HEK293T (cell line): ENCODE data around the gene ADK.

Source experiments
- CTCF ChIA-PET: fragments of 350-600 bp; formaldehyde crosslinking; extraction: SDS; loops from one replicate; lab custom pipeline; 2021; ENCODE audit warnings: antibody characterized with exemption, inconsistent platforms; lab: Yijun Ruan, JAX
- POLR2A ChIA-PET: fragments of 350-600 bp; formaldehyde crosslinking; extraction: SDS; loops from one replicate; lab custom pipeline; 2020; ENCODE audit warnings: antibody characterized with exemption, inconsistent platforms; lab: Yijun Ruan, JAX
- DNase-seq: peaks from one replicate; pipeline ENCODE4 v3.0.0; 2012; ENCODE audit warnings: mixed read lengths; ENCODE audit errors: extremely low spot score
- ARNT ChIP-seq: fragments of 450-650 bp; IDR thresholded peaks from 2 replicates; pipeline ENCODE4 v1.6.1; 2017; ENCODE audit warnings: mild to moderate bottlenecking
- BHLHE40 ChIP-seq: fragments of 450-650 bp; IDR thresholded peaks from 2 replicates; pipeline ENCODE4 v1.6.1; 2016; ENCODE audit warnings: mild to moderate bottlenecking, moderate library complexity, borderline replicate concordance
- CTBP1 ChIP-seq: fragments of 450-650 bp; IDR thresholded peaks from 2 replicates; pipeline ENCODE4 v1.6.1; 2016; ENCODE audit warnings: borderline replicate concordance
- ELF4 ChIP-seq: fragments of 450-650 bp; IDR thresholded peaks from 2 replicates; pipeline ENCODE4 v1.6.1; 2017; ENCODE audit warnings: antibody characterized with exemption
- FOXA1 ChIP-seq: fragments of 450-650 bp; IDR thresholded peaks from 2 replicates; pipeline ENCODE4 v1.6.1; 2016; ENCODE audit warnings: mild to moderate bottlenecking
- FOXK2 ChIP-seq: fragments of 450-650 bp; IDR thresholded peaks from 2 replicates; pipeline ENCODE4 v1.6.1; 2016; ENCODE audit warnings: mild to moderate bottlenecking
- FOXM1 ChIP-seq: fragments of 450-650 bp; IDR thresholded peaks from 2 replicates; pipeline ENCODE4 v1.6.1; 2017; ENCODE audit warnings: mild to moderate bottlenecking, borderline replicate concordance
- HDGF ChIP-seq: fragments of 450-650 bp; IDR thresholded peaks from 2 replicates; pipeline ENCODE4 v1.6.1; 2017; ENCODE audit warnings: antibody characterized with exemption, borderline replicate concordance
- L3MBTL2 ChIP-seq: fragments of 450-650 bp; conservative IDR thresholded peaks from 2 replicates; pipeline ENCODE4 v1.6.1; 2016; ENCODE audit warnings: mild to moderate bottlenecking
- LEF1 ChIP-seq: fragments of 450-650 bp; IDR thresholded peaks from 2 replicates; pipeline ENCODE4 v1.6.1; 2017; ENCODE audit warnings: mild to moderate bottlenecking, borderline replicate concordance
- NFRKB ChIP-seq: fragments of 450-650 bp; IDR thresholded peaks from 2 replicates; pipeline ENCODE4 v1.6.1; 2016; ENCODE audit warnings: mild to moderate bottlenecking, moderate library complexity
- SP1 ChIP-seq: fragments of 450-650 bp; IDR thresholded peaks from 2 replicates; pipeline ENCODE4 v1.6.1; 2017
- SUZ12 ChIP-seq: fragments of 450-650 bp; IDR thresholded peaks from 2 replicates; pipeline ENCODE4 v1.6.1; 2016; ENCODE audit warnings: mild to moderate bottlenecking
- TARDBP ChIP-seq: fragments of 450-650 bp; IDR thresholded peaks from 2 replicates; pipeline ENCODE4 v1.6.1; 2016
- ZNF384 ChIP-seq: fragments of 450-650 bp; IDR thresholded peaks from 2 replicates; pipeline ENCODE4 v1.6.1; 2016
- TF ChIP-seq, protein P1 (sequence below): fragments of 450-650 bp; IDR thresholded peaks from 2 replicates; pipeline ENCODE4 v1.6.1; 2016

ADK gene

DNA sequence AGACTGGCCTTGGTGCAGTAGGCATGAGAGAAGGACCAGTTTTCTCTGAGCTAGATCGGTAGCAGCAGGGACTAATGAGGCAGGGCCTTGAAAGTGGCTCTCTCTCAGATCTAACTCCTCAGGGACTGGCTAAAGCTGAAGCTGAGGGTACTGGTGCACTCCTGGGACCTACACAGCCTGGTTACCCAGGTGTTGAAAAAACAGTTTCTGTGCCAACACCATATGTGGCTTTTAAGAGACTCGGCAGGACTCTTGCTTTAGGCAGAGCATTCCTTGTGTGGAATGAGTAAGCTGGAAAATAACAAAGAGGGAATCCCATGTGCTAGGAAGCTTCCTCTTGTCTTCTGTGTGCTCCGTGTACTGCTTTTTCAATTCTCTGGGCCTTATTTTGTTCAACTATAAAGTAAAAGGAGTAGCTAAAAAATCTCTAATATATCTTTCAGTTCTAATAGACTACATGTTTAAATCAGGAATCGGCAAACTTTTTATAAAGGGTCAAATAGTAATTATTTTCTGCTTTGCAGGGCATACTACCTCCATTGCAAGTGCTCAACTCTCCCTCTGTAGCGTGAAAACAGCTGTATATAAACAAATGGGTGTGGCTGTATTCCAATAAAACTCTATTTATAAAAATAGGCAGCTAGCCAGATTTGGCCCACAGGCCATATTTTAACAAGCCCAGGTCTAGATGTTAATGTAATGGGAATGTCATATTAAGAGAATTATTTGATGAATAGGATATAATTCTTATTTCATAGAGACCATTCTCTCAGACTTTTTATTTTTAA lies 489.3 kb downstream of the ADK start:
- DNase-seq = no peak
- POLR2A ChIA-PET = no interaction called here
- CTCF ChIA-PET = no interaction called here
- TF ChIP-seq ARNT (no peak), NFRKB (no peak), HDGF (no peak), LEF1 (no peak), SP1 (no peak), FOXK2 (no peak)

DNA sequence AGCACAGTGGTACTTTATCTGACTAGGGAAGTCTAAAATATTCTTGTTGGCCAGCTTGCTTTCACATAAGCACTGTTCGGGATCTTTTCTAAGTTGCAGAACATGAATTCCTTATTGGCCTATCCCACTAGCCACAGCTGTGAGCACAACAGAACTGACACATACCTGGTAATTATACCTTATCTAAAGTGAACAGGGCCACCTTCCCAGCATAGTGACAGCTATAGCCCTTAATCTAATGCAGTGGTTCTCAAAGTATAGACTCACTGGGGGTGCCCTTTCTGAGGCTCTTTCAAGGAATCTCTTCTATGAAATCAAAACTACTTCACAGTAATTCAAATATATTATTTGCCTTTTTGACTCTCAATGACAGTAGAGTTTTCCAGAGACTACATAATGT lies 490.6 kb downstream of the ADK start:
- DNase-seq = no peak
- ChIA-PET CTCF (no interaction called here), POLR2A (no interaction called here)
- TF ChIP-seq BHLHE40 (no peak), ZNF384 (no peak), FOXK2 (no peak), LEF1 (no peak), ELF4 (no peak), SP1 (no peak)

DNA sequence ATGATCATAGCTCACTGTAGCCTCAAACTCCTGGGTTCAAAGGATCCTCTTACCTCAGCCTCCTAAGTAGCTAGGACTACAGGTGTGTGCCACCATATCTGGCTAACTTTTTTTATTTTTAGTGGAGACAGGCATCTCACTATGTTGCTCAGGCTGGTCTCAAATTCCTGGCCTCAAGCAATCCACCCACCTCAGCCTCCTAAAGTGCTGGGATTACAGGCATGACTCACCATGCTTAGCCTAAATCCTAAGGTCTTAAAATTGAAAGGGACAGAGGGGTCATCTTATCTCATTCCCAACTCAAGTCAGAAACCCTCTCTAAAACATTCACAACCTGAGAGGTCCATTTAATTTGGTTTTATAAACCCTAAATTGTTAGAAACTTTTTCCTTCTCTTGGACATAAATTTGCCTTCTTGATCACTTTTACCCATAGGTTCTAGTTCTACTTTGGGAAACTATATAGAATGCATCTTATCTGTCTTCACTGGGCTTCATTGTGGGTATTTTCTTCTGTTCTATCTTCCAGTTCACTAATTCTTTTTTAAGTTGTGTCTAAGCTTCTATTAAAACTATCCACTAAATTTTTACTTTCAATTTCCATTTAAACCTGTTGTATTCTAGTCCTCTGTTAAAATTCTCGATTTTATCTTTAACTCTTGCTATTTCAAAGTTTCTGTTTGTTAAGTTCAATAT lies 492.0 kb downstream of the ADK start:
- TF ChIP-seq TARDBP = no peak
- no peak for TF ChIP-seq SP1
- no peak for TF ChIP-seq BHLHE40
- TF ChIP-seq, protein P1, sequence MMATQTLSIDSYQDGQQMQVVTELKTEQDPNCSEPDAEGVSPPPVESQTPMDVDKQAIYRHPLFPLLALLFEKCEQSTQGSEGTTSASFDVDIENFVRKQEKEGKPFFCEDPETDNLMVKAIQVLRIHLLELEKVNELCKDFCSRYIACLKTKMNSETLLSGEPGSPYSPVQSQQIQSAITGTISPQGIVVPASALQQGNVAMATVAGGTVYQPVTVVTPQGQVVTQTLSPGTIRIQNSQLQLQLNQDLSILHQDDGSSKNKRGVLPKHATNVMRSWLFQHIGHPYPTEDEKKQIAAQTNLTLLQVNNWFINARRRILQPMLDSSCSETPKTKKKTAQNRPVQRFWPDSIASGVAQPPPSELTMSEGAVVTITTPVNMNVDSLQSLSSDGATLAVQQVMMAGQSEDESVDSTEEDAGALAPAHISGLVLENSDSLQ = no peak
- no peak for TF ChIP-seq FOXM1
- TF ChIP-seq FOXK2 = no peak
- TF ChIP-seq HDGF = no peak
- no peak for TF ChIP-seq CTBP1
- no peak for TF ChIP-seq ELF4
- no peak for TF ChIP-seq ARNT
- no peak for TF ChIP-seq ZNF384
- TF ChIP-seq L3MBTL2 = no peak
- ChIA-PET CTCF (interaction anchor here (0.6 kb wide), 1 partner anchor 177 kb away, joined by 4 read pairs; no protein-coding TSS in a partner anchor), POLR2A (no interaction called here)
- no peak for DNase-seq

DNA sequence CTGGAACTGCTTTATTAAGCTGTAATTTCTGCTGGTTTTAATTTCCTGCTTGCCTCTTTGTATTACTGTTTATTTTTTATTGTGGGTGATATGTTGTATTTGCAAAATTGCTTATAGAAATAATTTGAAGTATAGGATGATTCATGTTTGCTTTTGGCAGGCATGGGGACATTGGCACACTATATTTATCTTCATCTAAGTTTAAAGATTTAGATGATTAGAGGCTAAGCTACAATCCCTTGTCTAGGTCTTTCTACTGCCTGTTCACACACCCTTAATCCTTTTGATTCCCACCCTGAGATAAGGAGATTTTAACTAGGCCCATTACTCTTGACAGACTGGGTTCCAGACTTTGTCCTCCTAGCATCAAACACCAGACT lies 492.6 kb downstream of the ADK start:
- POLR2A ChIA-PET = no interaction called here
- TF ChIP-seq FOXA1 (no peak), TARDBP (no peak), ARNT (no peak), HDGF (no peak), BHLHE40 (no peak), L3MBTL2 (no peak), LEF1 (no peak), FOXM1 (no peak), CTBP1 (no peak), ZNF384 (no peak), SUZ12 (no peak), ELF4 (no peak), NFRKB (no peak), FOXK2 (no peak), SP1 (no peak)
- TF ChIP-seq, protein P1 = no peak
- DNase-seq = no peak
- CTCF ChIA-PET = interaction anchor here (0.6 kb wide), 1 partner anchor 177 kb away, joined by 4 read pairs; no protein-coding TSS in a partner anchor

DNA sequence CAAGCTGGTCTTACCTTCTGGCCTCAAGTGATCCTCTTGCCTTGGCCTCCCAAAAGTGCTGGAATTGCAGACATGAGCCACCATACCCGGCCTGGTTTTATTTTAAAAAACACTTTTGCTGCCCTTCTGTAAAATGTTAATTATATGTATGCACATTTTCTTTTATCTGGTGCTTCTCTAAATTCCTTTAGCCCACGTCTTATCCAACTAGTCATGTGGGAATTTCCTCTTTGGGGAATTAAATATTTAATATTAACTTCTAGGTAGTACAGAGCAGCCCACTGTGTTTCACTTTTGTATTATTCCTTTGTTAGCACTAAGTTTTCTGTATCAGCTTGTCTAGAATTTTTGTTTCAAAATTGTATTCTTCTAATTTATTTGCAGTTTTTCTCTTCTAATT lies 493.7 kb downstream of the ADK start:
- CTCF ChIA-PET = no interaction called here
- POLR2A ChIA-PET = no interaction called here
- TF ChIP-seq, protein P1 = no peak
- no peak for TF ChIP-seq ELF4
- no peak for TF ChIP-seq HDGF
- TF ChIP-seq FOXK2 = no peak
- TF ChIP-seq SUZ12 = no peak
- no peak for TF ChIP-seq CTBP1
- TF ChIP-seq LEF1 = no peak
- TF ChIP-seq L3MBTL2 = no peak
- no peak for TF ChIP-seq NFRKB
- TF ChIP-seq FOXA1 = no peak
- no peak for TF ChIP-seq FOXM1
- TF ChIP-seq ARNT = no peak
- TF ChIP-seq BHLHE40 = no peak
- TF ChIP-seq SP1 = no peak
- no peak for TF ChIP-seq TARDBP
- no peak for TF ChIP-seq ZNF384
- no peak for DNase-seq
